Measurements from ENCODE around the gene RNASE2.
"Not testable (repeated sequence)": the region's sequence is repeated elsewhere in the genome, so short reads cannot be mapped to it uniquely, and the experiment has no call there.

Gene RNASE2

DNA sequence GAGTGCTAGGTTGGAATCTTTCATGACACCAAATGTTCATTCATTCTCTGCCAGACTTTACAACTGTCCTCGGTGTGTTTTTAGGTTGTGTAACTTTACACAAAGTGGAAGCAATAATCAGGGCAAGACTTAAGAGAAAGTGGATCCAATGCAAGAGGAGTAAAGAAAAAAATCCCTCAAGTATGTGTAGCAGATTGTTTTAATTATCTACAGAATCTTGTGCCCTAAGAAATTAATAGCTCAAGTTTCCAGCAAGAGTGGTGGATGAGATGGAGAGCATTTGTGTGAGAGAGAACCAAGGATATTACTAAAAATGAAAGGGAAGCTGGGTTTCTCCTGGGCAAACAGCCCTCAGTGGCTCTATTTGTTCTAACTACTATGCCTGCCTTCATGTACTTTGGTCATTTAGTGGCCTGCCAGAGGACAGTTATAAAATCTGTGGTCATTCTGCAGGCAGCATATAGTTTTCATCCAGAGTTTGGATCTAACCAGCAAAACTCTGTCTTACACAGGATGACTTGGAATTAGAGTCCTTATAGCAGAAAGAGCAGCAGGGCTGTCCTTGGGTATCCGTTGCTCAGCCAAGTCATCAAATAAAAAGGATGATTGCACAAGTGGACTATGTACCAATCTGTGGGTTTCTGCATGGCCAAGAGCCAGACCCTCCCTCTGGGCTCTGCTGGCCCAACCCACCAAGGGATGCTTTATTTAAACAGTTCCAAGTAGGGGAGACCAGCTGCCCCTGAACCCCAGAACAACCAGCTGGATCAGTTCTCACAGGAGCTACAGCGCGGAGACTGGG, at the start of gene RNASE2:
TSS of gene RNASE2 (plus strand) at position 752 of the 802 bp plus-strand sequence. CDS start 285 bp downstream, outside the sequence.
- peak; percentile 92 for DNase-seq

DNA sequence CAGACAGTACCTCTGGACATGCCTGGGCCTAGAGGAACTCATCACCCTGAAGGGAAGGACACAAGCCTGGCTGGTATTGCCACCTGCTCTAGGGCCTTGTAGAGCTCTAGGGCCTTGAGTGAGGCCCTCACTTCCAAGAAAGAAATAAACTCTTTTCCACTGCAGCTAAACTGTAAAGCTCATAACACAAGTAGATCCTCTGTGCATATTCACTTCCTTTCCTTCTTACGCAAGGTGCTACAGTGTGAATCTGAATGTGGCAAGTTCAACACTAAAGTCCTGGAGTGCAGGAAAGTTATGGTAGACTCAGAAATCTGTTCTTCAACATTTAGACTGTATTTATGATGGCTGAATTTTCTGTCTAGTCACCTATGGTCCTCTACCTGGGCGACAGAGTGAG, 49.6 kb upstream of the RNASE2 start:
- DNase-seq: peak; percentile 28 to 38

DNA sequence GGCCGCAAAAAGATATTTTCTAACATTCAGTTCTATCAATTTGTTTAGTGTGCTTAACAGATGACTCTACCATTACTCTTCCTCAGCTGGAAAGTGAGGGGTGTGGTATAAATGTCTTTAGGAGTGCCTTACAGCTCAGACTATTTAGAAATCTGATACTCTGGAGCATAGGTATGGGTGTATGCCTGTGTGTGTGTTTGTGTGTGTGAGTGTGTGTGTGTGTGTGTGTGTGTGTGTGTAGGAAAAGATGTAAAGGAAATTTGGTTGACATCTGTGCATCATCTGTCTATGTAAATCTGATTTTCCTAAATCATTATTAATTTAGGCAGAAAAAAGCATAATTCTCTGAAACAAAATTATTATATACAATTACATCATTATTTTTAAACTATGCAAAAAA, 48.1 kb upstream of the RNASE2 start:
- no peak for DNase-seq

DNA sequence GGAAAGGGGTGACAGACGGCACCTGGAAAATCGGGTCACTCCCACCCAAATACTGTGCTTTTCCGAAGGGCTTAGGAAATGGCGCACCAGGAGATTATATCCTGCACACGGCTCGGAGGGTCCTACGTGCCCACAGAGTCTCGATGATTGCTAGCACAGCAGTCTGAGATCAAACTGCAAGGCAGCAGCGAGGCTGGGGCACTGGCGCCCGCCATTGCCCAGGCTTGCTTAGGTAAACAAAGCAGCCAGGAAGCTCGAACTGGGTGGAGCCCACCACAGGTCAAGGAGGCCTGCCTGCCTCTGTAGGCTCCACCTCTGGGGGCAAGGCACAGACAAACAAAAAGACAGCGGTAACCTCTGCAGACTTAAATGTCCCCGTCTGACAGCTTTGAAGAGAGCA, 44.5 kb upstream of the RNASE2 start:
- not testable (repeated sequence) for DNase-seq

DNA sequence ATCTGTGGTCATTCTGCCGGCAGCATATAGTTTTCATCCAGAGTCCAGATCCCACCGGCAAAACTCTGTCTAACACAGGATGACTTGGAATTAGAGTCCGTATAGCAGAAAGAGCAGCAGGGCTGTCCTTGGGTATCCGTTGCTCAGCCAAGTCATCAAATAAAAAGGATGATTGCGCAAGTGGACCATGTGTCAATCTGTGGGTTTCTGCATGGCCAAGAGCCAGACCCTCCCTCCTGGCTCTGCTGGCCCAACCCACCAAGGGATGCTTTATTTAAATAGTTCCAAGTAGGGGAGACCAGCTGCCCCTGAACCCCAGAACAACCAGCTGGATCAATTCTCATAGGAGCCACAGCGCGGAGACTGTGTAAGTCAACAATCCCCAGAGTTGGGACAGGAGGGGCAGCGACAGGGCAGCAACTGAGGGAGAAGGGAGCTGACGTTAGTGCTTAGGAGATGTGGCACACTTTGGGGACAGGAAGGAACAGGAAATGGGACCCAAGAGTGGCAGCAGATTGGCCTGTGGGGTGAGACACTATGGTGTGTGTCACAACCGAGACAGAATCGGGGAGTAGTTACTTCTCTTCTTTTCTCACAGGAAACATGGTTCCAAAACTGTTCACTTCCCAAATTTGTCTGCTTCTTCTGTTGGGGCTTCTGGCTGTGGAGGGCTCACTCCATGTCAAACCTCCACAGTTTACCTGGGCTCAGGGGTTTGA, 36.1 kb upstream of the RNASE2 start:
- DNase-seq: peak; percentile 88 to 93

DNA sequence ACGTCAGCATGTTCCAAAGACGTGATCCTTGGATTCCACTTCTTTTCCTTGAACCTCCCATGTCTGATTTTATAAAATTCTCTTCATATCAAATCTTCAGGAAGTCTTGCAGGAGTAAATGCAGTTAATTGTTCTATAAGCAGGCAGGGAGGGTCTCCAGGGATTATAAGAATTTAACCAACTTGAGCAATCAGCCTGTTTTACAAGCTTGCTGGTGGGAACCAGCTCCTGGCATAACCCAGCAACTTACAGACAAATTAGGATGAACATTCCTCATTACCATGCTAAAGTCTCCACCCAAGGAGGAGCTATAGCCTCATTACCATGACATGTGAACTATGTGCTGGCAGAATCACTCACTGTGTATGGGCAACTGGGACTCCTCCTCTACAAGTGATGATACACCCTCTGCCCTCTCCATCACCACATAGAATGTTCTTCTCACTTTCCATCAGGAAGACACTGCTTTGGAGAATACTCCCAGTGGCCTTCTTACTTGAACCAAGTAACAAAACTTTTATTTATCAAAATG, 31.5 kb upstream of the RNASE2 start:
- not testable (repeated sequence) for DNase-seq

DNA sequence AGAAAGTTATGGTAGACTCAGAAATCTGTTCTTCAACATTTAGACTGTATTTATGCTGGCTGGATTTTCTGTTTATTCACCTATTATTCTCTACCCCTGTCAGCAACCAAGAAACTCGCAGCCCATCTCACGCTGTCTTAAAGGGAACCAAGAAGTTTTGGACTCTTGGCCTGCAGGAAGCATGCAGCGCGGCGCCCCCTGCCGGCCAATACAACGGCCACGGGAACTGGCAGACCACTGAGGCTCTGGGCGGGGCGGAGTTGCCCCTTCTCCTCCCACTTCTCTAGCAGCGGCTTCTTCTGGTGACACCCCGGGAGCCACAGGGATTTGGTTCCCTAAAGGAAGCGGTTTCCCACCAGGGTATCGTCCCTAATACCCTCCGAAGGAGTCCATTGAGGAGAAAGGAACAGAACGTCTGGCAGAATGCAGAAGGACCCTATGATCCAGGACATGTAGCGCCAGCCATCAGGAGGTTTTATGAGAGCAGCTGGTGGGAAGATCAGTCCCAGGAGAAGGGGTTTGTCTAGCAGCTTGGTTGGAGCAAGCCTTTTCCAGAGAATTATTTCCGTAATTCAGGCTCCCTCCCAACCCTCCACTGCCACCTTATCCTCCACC, 21.0 kb upstream of the RNASE2 start:
- DNase-seq: no peak

DNA sequence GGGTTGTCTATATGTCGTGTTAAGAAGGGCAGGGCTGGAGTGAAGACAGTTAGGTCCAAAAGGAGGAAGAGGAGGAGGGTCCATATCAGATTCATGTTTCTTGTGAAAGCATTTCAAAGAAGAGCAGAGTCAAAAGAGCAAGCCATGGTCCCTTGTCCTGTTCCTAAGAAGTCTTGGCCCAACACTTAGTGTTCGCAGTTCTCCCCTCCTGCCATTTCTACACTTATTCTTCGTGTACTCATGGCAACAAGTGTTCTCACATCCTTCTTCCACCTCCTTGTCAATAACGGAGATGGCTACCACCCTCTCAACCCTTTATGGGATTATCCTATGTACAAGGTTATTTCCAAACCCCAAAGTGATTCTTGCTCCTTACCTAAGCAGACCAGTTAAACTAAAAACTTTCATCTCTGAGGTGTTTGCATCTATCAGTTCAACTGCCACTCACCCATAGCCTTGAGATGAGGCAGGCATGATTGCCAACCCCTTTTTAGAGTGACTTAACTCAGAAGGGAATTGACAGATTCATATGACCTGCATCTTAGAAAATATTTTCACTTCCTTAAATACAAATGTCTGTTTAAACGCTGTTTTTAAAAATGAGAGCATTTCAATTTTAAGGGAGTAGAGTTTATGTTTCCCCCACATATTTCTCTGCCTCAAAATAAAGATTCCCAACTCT, 19.8 kb upstream of the RNASE2 start:
- DNase-seq: no peak

DNA sequence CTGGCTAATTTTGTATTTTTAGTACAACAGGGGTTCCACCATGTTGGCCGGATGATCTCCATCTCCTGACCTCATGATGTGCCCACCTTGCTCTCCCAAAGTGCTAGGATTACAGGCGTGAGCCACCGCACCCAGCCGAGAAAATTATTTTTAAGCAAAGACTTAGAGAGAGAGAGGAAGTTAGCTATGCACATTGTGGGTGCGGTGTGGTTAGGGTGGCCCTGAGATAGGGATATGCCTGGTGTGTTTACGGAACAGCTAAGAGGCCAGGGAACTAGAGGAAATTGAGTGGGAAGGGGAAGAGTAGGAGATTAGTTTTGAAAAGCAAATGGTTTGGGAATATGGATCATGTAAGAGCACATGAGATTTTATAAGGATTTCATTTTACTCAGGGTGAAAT, 10.1 kb upstream of the RNASE2 start:
- DNase-seq: peak; percentile 90 to 92

DNA sequence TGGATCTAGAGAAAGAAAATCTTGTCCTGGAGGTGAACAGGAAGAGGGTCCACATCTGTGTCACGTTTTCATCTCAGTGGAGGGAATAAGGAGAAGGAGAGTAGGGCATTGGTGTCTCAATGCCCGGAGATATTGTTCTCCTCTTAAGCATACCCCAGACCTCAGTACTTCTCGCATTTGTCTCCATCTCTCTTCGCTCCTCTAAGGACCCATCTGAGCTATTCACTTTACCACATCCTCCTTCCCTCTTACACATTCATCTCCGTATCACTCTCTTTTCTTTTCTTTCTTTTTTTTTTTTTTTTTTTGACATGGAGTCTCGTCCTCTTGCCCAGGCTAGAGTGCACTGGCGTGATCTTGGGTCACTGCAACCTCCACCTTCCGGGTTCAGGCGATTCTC, 8.6 kb upstream of the RNASE2 start:
- not testable (repeated sequence) for DNase-seq

DNA sequence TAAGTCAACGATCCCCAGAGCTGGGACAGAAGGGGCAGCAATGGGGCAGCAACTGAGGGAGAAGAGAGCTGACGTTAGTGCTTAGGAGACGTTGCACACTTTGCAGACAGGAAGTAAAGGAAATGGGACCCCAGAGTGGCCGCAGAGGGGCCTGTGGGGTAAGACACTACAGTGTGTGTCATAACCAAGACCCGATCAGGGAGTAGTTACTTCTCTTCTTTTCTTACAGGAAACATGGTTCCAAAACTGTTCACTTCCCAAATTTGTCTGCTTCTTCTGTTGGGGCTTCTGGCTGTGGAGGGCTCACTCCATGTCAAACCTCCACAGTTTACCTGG, 219 bp downstream of the RNASE2 start:
- DNase-seq: peak; percentile 95 to 97

DNA sequence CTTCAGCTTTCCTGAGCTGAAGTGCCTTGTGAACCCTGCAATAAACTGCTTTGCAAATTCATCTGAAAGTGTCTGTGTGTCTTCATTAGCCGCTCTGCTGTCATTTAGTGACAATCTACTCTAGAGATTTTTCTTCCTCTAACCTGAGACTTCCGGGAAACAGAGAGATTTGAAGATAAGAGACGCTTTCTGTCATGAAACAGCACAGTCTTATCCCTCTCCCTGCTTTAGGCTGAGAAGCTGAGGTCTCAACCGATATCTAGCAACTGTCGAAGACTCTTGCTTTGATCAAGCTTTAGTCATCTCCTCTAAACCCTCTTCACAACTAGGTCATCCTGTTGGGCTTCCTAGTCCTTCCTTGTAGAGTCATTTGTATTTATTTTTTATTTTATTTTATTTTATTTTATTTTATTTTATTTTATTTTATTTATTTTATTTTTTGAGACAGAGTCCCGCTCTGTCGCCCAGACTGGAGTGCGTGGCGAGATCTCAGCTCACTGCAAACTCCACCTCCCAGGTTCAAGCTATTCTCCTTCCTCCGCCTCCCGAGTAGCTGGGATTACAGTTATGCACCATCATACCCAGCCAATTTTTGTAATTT, 1.2 kb downstream of the RNASE2 start:
- DNase-seq: no peak

DNA sequence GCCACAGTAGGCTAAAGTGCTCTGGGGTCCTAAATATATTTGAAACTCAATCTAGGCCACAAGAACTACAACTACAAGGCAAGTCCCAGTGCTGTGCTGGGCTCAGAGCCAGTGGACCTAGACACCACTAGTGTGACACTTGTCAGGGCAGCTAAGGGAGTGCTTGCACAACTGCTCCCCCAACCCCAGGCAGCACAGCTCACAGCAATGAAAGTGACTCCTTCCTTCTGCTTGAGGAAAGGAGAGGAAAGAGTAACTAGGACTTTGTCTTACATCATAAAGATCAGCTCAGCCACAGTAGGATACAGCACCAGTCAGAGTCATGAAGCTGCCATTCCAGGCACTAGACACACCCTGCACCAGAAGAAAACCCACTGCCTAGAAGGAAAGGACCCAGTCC, 3.7 kb downstream of the RNASE2 start:
- DNase-seq: not testable (repeated sequence)

DNA sequence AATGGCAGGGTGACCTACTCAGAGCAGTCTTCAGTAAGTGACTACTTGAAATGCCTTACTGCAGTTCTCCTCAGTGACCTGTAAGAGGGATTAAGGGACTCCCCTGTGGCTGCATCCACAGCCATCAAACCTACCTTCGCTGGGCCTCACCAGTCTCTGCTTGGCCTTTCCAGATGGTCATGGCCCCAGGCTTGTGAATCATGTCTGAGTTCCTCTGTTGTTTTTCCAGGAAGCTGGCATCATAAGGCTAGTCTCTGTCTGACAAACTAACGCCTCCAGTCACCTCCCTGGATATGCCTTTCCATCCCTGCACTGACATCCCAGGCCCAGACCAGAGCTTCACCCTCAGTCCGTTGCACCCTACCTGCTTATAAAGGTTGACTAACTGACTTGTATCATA, 14.0 kb downstream of the RNASE2 start:
- no peak for DNase-seq

DNA sequence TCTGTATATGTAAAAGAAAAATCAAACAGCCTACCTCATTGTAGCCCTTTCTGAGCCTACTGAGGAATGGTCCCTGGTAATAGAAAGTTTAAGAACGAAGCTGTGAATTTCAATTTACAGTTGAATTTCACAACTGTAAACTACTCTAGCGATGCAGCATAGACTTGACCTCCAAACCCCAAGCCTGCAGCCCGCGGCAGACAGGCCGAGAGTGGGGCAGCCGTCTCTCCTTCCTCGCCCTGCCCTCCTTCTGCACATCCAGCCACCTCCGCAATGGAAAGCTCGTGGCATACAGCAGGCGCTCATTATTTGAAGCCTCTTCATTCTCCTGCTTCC, 15.3 kb downstream of the RNASE2 start:
- no peak for DNase-seq

DNA sequence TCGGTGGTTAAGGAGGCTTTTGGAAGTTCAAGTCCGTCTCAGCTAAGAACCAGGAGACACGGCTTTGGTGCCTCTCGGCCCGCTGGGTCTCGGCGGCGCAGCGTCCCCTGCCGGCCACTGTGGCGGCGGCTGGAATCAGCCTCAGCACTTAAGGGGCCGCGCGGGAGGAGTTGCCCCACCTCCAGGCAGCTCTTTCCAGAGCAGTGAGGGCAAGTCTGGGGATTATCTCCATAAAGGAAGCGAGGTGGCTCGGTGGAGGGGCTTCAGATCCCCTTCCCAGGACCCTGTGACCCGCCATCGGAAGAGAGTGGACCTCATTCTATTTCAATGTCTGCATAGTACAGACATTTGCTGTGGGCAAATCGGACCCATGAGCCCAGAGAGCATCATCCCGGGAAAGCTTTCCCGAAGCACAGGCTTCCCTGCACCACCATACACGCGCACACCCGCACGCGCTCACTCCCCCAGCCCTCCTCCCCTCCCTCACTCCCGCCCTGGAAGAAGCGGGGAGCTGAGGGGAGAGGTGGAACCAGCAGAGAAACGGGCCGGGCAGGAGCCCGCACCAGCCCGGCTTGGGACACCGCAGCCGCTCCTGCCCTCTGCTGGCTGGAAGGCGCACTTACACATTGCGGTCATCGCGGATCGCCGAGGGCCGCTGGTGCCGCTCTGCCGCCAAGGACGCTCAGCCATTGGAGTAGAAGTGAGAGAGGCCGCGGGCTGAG, 15.9 kb downstream of the RNASE2 start:
- DNase-seq: peak; percentile 70 to 83

DNA sequence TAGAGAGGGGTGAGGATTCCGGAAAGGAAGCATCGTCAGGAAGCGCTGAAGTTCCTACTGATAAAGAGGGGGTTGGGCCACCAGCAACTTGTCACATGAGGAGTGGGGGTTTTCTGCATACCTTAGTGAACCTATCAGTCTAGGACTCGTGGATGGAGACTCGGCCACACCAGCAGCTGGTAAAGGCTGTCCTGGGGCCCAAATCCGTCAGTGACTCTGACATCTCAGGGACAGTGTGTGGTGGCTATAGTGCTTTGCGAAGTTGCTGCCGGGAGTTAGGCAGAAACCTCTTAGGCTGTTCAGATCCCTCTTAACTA, 16.4 kb downstream of the RNASE2 start:
- DNase-seq: no peak

DNA sequence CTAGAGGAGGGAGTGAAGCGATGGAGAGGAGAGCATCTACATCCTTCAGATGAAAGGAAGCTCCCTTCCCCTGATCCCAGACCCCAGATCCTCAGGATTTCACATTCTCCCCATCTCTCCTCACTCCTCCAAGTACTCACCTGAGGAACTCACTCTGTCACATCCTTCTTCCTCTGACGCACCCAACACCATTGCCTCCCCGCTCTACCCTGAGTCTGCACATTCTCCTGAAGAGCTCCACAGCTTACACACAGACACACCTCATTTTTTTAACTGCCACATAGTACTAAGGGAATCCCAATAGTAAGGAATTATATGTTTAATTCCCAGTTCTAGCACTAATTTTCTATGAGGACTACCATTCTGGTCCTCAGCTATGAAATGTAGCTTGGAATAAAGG, 18.2 kb downstream of the RNASE2 start:
- no peak for DNase-seq

DNA sequence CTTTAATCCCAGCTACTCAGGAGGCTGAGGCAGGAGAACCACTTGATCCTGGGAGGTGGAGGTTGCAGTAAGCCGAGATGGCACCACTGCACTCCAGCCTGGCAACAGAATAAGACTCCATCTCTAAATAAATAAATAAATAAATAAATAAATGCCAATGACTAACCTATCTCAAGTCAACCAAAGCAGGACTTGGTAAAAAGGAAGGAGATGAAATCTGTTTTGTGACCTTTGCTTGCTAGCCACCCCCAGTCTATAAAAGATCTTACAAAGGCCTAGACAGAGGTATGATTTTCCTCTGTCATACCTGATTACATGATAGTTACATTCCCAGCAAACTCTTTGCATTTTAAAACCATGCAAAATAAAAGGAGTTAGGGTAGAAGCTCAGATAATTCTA, 21.0 kb downstream of the RNASE2 start:
- DNase-seq: no peak

DNA sequence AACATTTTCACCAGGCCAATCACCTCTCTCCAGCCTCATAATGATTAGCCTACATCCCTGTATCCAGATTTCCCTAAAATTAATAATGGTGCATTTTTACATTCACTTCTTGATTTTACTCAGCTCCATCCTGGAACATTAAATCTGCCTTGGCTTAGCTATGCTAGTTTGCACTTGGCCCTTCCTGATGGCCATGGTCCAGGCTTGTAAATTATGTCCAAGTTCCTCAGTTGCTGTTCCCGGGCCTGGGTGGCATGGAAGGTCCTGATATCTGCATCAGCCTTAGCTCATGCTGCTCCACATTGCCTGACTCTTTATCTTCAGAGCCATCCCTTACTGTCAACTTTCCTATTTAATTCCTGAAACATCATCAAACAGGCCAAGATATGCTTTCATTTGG, 23.4 kb downstream of the RNASE2 start:
- no peak for DNase-seq

DNA sequence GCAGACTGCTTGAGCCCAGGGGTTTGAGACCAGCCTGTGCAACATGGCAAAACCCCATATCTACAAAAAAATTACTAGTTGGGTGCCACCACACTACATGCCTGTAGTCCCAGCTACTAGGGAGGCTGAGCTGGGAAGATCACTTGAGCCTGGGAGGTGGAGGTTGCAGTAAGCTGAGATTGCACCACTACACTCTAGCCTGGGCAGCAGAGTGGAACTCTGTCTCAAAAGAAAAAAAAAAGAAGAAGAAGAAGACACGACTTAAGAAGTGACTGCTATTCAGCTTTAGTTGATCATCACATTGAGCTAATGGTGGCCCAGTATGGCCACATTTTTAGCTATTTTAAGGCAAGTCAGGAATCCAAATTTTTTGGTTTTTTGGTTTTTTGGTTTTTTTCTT, 25.6 kb downstream of the RNASE2 start:
- no peak for DNase-seq

DNA sequence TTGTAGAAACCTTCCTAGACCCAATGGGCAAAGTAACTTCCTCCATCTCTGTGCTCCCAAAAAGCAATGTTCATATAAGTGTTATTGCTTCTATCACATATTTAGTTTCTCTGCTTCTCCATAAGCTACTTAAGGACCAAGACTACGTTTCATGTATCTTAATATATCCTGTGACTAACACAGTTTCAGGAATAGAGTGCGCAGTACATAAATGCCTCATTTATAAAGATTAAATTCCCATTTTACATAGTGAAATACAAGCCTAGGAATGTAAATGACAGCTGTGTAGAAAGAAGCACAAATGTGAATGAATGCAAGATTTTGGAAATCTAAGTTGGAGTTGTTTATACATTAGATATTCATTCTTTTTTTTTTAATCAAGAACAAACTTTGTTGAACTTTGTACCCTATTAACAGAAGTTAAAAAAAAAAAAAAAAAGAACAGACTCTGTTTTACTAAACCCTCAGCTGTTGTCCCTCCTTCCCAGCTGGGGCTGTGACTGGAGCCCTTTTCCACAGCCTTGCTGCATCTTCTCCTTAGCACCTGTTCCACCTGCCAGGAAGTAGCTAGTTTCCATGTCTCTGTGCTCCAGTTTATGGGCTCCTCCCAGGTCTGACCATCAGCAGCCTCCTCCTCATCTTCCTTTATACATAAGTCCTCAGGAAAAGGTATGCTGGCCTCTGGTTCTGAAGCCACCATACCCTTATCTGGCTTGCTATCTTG, 27.5 kb downstream of the RNASE2 start:
- no peak for DNase-seq
